Measurements from ENCODE around the gene OR52W1.

DNA sequence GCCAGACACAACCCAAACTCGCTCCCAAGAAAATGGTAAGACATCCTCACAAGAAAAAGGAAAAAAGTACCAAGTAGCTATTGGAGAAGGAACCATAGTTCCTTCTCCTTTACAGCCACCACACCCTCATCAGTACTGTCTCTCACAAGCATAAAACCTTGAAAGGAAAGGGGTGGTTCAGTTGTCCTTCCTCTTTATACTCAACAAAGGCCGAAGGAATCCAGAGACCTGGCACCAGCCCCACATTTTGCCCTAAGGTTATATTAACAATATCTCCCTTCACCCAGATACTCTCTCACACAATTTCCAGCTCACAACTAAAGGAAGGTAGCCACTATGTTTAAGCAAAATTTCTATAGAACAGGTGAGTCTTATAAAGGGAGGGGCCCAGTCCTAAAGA is 26.9 kb downstream of the OR52W1 start:
- TF ChIP-seq, protein P1, sequence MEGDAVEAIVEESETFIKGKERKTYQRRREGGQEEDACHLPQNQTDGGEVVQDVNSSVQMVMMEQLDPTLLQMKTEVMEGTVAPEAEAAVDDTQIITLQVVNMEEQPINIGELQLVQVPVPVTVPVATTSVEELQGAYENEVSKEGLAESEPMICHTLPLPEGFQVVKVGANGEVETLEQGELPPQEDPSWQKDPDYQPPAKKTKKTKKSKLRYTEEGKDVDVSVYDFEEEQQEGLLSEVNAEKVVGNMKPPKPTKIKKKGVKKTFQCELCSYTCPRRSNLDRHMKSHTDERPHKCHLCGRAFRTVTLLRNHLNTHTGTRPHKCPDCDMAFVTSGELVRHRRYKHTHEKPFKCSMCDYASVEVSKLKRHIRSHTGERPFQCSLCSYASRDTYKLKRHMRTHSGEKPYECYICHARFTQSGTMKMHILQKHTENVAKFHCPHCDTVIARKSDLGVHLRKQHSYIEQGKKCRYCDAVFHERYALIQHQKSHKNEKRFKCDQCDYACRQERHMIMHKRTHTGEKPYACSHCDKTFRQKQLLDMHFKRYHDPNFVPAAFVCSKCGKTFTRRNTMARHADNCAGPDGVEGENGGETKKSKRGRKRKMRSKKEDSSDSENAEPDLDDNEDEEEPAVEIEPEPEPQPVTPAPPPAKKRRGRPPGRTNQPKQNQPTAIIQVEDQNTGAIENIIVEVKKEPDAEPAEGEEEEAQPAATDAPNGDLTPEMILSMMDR (IDR thresholded peaks at IDR 0.05) = no peak
- no peak for TF ChIP-seq POLR2A (IDR thresholded peaks at IDR 0.05)

All from adrenal gland (tissue), 5 donors.